Liver (tissue), 9 donors: ENCODE data around the gene TACC2. TPM values are rescaled to one million over a fixed set of nuclear protein-coding genes. Genes with fewer than 3 reads are reported as not detected.

Experiments used
- DNase-seq: peaks from one replicate; pipeline ENCODE4 v3.0.0-alpha.2; 2017; ENCODE audit warnings: low spot score
- H3K27ac ChIP-seq, 2 donors: one replicate each; pipeline ENCODE4 v1.7.0; 2013; ENCODE audit warnings: inconsistent platforms in 2 of 2, low read length in 2 of 2, control low read depth in 1 of 2, low read depth in 1 of 2, mild to moderate bottlenecking in 1 of 2
- H3K27me3 ChIP-seq, 4 donors: one replicate each; pipeline versions ENCODE4 v1.6.1 to v1.7.0; 2013; ENCODE audit warnings: low read length in 3 of 4, inconsistent platforms in 1 of 4, mild to moderate bottlenecking in 1 of 4, moderate library complexity in 1 of 4; ENCODE audit not compliant: control insufficient read depth in 4 of 4, insufficient read depth in 4 of 4
- H3K36me3 ChIP-seq, 4 donors: one replicate each; pipeline versions ENCODE4 v1.6.1 to v1.7.0; 2013; ENCODE audit warnings: low read length in 3 of 4, mild to moderate bottlenecking in 3 of 4, low read depth in 1 of 4, moderate library complexity in 1 of 4; ENCODE audit not compliant: control insufficient read depth in 4 of 4, insufficient read depth in 3 of 4
- H3K4me1 ChIP-seq, 4 donors: one replicate each; pipeline versions ENCODE4 v1.6.1 to v1.7.0; 2013; ENCODE audit warnings: low read length in 3 of 4, mild to moderate bottlenecking in 3 of 4, moderate library complexity in 1 of 4; ENCODE audit not compliant: control insufficient read depth in 4 of 4, insufficient read depth in 4 of 4
- H3K4me3 ChIP-seq, 3 donors: one replicate each; pipeline versions ENCODE4 v1.6.1 to v1.7.0; 2013; ENCODE audit warnings: low read length in 3 of 3, control low read depth in 1 of 3, low read depth in 1 of 3, mild to moderate bottlenecking in 1 of 3
- H3K9ac ChIP-seq, 2 donors: one replicate each; pipeline ENCODE4 v1.7.0; 2013; ENCODE audit warnings: low read length in 2 of 2, mild to moderate bottlenecking in 2 of 2, moderate library complexity in 2 of 2, control low read depth in 1 of 2, low read depth in 1 of 2
- H3K9me3 ChIP-seq, 4 donors: one replicate each; pipeline versions ENCODE4 v1.6.1 to v1.7.0; 2013; ENCODE audit warnings: low read length in 3 of 4; ENCODE audit not compliant: control insufficient read depth in 4 of 4
- EGR1 ChIP-seq, 2 donors: IDR thresholded peaks; 2 replicates each; pipeline ENCODE4 v1.6.1; 2016 to 2018; ENCODE audit warnings: antibody characterized with exemption in 2 of 2, low read depth in 2 of 2
- FOXA1 ChIP-seq: IDR thresholded peaks from 2 replicates; pipeline ENCODE4 v1.6.1; 2016; ENCODE audit warnings: antibody characterized with exemption
- FOXA2 ChIP-seq: IDR thresholded peaks from 2 replicates; pipeline ENCODE4 v1.6.1; 2016; ENCODE audit warnings: antibody characterized with exemption
- GABPA ChIP-seq, 2 donors: IDR thresholded peaks in 1 of 2; conservative IDR thresholded peaks in 1 of 2; 2 replicates each; pipeline ENCODE4 v1.6.1; 2016; ENCODE audit warnings: antibody characterized with exemption in 2 of 2, mild to moderate bottlenecking in 1 of 2, moderate library complexity in 1 of 2
- HNF4A ChIP-seq, 2 donors: conservative IDR thresholded peaks; 2 replicates each; pipeline ENCODE4 v1.6.1; 2016; ENCODE audit warnings: antibody characterized with exemption in 2 of 2, mild to moderate bottlenecking in 2 of 2
- HNF4G ChIP-seq: IDR thresholded peaks from 2 replicates; pipeline ENCODE4 v1.6.1; 2016; ENCODE audit warnings: antibody characterized with exemption
- JUND ChIP-seq, 2 donors: IDR thresholded peaks; 2 replicates each; pipeline ENCODE4 v1.6.1; 2016; ENCODE audit warnings: antibody characterized with exemption in 2 of 2
- NR2F2 ChIP-seq: IDR thresholded peaks from 2 replicates; pipeline ENCODE4 v1.6.1; 2016; ENCODE audit warnings: antibody characterized with exemption
- RAD21 ChIP-seq, 2 donors: IDR thresholded peaks; 2 replicates each; pipeline ENCODE4 v1.6.1; 2016; ENCODE audit warnings: antibody characterized with exemption in 2 of 2, mild to moderate bottlenecking in 2 of 2
- RXRA ChIP-seq, 2 donors: IDR thresholded peaks; 2 replicates each; pipeline ENCODE4 v1.6.1; 2017 to 2018; ENCODE audit warnings: antibody characterized with exemption in 2 of 2, mild to moderate bottlenecking in 1 of 2
- SP1 ChIP-seq: IDR thresholded peaks from 2 replicates; pipeline ENCODE4 v1.6.1; 2018; ENCODE audit warnings: antibody characterized with exemption, mild to moderate bottlenecking
- TAF1 ChIP-seq: conservative IDR thresholded peaks from 2 replicates; pipeline ENCODE4 v1.6.1; 2016; ENCODE audit warnings: antibody characterized with exemption, mild to moderate bottlenecking
- YY1 ChIP-seq: IDR thresholded peaks from 2 replicates; pipeline ENCODE4 v1.6.1; 2016; ENCODE audit warnings: antibody characterized with exemption, mild to moderate bottlenecking
- WGBS: extraction: QIAGEN DNeasy Blood & Tissue Kit; methylation state at CpG from one replicate; pipeline ENCODE4 v1.1.7; 2013; 5-methylcytosine and 5-hydroxymethylcytosine counted together
- polyA plus RNA-seq, 2 donors: library from polyadenylated mRNA; stranded (reverse) in 1 of 2; unstranded in 1 of 2; fragments of 200-250 nt in 1 of 2; fragments of >200 nt in 1 of 2; fragmentation: Nextera tagmentation in 1 of 2; extraction: Ambion mirVana in 1 of 2; gene quantifications; one replicate each; pipeline versions ENCODE4 v1.2.1 to v1.2.3, GENCODE V29; 2013 to 2015
- total RNA-seq, 2 donors: library from RNA; depleted of rRNA; stranded (reverse); fragments of >200 nt; gene quantifications; one replicate each; pipeline ENCODE4 v1.2.3, GENCODE V29; 2014
- TF ChIP-seq, protein P1 (sequence below): IDR thresholded peaks from 2 replicates; pipeline ENCODE4 v1.6.1; 2016; ENCODE audit warnings: antibody characterized with exemption
- TF ChIP-seq, protein P2 (sequence below): fragments of 150-350 bp; IDR thresholded peaks from 2 replicates; pipeline ENCODE4 v1.5.1; 2017; ENCODE audit warnings: improper control_type of control experiment, low read depth, low read length; ENCODE audit not compliant: missing input control
- TF ChIP-seq, protein P3 (sequence below): IDR thresholded peaks from 2 replicates; pipeline ENCODE4 v1.6.1; 2016; ENCODE audit warnings: antibody characterized with exemption, mild to moderate bottlenecking
- TF ChIP-seq, protein P4 (sequence below): IDR thresholded peaks from 2 replicates; pipeline ENCODE4 v1.6.1; 2016; ENCODE audit warnings: antibody characterized with exemption
- TF ChIP-seq, protein P5 (sequence below): IDR thresholded peaks from 2 replicates; pipeline ENCODE4 v1.6.1; 2016; ENCODE audit warnings: antibody characterized with exemption
- donor health status: healthy.
- donor health status: healthy.
- donor health status: healthy.
- donor health status: healthy.
- donor health status: healthy.

The TACC2 gene
- total and polyA plus RNA-seq, 4 donors: 1.5 to 9.1 (median 7.8) TPM

DNA sequence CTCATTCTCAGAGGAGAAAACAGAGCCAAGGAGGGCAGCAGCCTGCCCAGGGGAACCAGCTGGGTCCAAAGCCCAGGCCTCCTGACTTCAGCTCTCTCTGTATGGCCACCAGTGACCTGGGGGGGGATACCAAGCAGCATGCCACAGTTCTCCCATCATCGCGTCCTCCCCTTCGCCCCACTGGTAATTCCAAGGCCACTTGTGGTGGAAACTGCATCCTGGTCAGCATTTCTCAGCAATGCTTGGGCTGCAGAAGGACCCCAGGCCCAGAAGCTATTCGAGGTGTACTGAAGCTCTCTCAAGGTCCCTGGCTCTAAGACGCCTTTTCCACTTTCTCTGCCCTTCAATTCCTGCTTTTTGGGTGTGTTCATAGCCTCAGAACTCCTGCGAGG is 309.2 kb downstream of the TACC2 start (continued):
- TF ChIP-seq, protein P1, sequence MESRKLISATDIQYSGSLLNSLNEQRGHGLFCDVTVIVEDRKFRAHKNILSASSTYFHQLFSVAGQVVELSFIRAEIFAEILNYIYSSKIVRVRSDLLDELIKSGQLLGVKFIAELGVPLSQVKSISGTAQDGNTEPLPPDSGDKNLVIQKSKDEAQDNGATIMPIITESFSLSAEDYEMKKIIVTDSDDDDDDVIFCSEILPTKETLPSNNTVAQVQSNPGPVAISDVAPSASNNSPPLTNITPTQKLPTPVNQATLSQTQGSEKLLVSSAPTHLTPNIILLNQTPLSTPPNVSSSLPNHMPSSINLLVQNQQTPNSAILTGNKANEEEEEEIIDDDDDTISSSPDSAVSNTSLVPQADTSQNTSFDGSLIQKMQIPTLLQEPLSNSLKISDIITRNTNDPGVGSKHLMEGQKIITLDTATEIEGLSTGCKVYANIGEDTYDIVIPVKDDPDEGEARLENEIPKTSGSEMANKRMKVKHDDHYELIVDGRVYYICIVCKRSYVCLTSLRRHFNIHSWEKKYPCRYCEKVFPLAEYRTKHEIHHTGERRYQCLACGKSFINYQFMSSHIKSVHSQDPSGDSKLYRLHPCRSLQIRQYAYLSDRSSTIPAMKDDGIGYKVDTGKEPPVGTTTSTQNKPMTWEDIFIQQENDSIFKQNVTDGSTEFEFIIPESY: no peak
- no peak for TF ChIP-seq FOXA2

DNA sequence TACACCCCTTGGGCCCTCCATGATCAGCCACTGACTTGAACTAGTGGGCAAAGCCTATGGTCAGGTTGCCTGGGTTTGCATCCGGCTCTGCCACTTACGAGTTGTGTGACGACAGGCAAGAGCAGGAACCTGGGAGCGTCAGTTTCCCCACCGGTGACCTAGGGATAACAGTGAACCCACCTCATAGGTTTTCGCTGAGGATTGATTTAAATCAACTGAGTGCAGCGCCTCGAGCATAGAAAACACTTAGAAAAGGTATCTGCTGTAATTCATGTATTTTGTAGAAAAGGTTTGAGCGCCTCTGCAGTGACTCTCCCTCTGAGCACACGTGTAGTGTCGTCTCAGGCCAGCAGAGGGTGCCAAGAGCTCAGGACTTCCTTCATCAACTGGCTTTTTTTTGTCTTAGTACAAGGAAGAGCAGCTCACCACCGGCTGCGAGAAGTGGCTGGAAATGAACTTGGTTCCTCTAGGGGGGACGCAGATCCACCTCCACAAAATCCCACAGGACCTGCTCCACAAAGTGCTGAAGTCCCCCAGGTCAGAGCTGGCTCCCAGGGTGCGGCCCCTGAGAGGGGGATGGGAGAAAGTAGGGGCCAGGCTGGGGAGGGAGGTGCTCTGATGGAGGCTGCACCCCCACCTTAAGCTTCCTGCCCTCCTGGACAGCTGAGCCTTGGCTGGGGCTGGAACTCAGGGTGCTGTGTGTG is 309.8 kb downstream of the TACC2 start:
- DNase-seq: peak; percentile 67
- Histone ChIP-seq H3K9ac (peak overlapping the region in 1 of 2 donors; percentile 32), H3K4me1 (peaks cover under 1 to 12% (median 8%) of the 10 kb centered on the region in 4 donors), H3K36me3 (no peaks in the 10 kb centered on the region), H3K27me3 (no peaks in the 10 kb centered on the region), H3K9me3 (no peaks in the 10 kb centered on the region), H3K27ac (peak overlapping the region; percentile 42 to 71), H3K4me3 (peak overlapping the region in 2 of 3 donors; percentile 31 to 37)
- 24% methylated on average over 15 of the region's 15 CpGs for WGBS
- TF ChIP-seq FOXA1 (no peak), GABPA (IDR thresholded peaks at IDR 0.05 in 1 of 2, conservative IDR thresholded peaks at IDR 0.05 in 1 of 2) (no peak), HNF4A (conservative IDR thresholded peaks at IDR 0.05) (peak in 1 of 2 donors; percentile 29), RAD21 (IDR thresholded peaks at IDR 0.05) (peak; percentile 99), FOXA2 (no peak), YY1 (no peak), EGR1 (IDR thresholded peaks at IDR 0.05; ENCODE audit: low read depth in 2 of 2) (no peak), TAF1 (no peak), SP1 (no peak), RXRA (IDR thresholded peaks at IDR 0.05) (peak in 1 of 2 donors; percentile 29), NR2F2 (no peak), HNF4G (no peak), JUND (IDR thresholded peaks at IDR 0.05) (no peak)
- TF ChIP-seq, protein P2, sequence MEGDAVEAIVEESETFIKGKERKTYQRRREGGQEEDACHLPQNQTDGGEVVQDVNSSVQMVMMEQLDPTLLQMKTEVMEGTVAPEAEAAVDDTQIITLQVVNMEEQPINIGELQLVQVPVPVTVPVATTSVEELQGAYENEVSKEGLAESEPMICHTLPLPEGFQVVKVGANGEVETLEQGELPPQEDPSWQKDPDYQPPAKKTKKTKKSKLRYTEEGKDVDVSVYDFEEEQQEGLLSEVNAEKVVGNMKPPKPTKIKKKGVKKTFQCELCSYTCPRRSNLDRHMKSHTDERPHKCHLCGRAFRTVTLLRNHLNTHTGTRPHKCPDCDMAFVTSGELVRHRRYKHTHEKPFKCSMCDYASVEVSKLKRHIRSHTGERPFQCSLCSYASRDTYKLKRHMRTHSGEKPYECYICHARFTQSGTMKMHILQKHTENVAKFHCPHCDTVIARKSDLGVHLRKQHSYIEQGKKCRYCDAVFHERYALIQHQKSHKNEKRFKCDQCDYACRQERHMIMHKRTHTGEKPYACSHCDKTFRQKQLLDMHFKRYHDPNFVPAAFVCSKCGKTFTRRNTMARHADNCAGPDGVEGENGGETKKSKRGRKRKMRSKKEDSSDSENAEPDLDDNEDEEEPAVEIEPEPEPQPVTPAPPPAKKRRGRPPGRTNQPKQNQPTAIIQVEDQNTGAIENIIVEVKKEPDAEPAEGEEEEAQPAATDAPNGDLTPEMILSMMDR: peak; percentile 96
- TF ChIP-seq, protein P3, sequence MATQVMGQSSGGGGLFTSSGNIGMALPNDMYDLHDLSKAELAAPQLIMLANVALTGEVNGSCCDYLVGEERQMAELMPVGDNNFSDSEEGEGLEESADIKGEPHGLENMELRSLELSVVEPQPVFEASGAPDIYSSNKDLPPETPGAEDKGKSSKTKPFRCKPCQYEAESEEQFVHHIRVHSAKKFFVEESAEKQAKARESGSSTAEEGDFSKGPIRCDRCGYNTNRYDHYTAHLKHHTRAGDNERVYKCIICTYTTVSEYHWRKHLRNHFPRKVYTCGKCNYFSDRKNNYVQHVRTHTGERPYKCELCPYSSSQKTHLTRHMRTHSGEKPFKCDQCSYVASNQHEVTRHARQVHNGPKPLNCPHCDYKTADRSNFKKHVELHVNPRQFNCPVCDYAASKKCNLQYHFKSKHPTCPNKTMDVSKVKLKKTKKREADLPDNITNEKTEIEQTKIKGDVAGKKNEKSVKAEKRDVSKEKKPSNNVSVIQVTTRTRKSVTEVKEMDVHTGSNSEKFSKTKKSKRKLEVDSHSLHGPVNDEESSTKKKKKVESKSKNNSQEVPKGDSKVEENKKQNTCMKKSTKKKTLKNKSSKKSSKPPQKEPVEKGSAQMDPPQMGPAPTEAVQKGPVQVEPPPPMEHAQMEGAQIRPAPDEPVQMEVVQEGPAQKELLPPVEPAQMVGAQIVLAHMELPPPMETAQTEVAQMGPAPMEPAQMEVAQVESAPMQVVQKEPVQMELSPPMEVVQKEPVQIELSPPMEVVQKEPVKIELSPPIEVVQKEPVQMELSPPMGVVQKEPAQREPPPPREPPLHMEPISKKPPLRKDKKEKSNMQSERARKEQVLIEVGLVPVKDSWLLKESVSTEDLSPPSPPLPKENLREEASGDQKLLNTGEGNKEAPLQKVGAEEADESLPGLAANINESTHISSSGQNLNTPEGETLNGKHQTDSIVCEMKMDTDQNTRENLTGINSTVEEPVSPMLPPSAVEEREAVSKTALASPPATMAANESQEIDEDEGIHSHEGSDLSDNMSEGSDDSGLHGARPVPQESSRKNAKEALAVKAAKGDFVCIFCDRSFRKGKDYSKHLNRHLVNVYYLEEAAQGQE: no peak
- TF ChIP-seq, protein P1: no peak
- TF ChIP-seq, protein P4, sequence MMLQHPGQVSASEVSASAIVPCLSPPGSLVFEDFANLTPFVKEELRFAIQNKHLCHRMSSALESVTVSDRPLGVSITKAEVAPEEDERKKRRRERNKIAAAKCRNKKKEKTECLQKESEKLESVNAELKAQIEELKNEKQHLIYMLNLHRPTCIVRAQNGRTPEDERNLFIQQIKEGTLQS: no peak
- TF ChIP-seq, protein P5, sequence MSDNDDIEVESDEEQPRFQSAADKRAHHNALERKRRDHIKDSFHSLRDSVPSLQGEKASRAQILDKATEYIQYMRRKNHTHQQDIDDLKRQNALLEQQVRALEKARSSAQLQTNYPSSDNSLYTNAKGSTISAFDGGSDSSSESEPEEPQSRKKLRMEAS: no peak
